ENCODE measurements around the gene ZBTB38.

DNA sequence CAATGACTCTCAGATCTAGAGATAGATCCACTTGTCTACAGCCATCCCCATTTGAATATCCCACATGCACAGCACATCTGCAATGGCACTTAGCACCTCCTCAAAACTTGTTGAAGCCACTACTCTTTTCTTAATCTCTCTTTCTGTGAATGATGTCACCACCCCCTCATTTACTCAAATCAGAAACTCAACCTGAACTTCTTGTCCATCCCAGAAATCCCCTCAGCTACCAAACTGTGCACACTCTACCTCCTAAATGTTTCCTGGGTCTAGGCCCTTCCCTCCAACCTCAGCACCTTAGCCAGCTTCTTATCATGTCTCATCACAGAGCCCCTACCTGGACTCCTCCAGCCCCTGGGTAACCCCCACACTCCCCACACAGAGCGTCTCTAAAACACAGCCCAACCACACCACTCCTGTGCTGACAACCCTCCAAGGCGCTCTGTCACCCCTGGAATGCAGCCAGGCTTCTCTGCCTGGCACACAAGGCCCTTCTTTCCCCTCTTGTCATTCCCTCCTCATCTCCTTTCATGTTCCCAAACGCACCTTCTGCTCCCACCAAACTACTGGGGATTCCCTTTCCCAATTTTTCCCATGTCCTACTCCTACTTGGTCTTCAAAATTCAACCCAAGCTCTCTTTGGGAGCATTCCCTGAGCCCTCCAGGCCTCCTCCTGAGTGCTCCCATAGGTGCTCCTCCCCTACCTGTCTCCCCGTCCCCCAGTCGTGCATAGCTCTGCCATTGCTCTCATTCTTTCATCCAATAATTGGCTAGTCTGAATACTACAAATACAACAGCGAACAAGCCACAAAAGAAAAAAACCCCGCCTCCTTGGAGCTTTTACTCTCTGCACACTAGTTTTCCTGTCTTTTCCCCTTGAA is 39.8 kb upstream of the ZBTB38 start:
- TF ChIP-seq, protein P1, sequence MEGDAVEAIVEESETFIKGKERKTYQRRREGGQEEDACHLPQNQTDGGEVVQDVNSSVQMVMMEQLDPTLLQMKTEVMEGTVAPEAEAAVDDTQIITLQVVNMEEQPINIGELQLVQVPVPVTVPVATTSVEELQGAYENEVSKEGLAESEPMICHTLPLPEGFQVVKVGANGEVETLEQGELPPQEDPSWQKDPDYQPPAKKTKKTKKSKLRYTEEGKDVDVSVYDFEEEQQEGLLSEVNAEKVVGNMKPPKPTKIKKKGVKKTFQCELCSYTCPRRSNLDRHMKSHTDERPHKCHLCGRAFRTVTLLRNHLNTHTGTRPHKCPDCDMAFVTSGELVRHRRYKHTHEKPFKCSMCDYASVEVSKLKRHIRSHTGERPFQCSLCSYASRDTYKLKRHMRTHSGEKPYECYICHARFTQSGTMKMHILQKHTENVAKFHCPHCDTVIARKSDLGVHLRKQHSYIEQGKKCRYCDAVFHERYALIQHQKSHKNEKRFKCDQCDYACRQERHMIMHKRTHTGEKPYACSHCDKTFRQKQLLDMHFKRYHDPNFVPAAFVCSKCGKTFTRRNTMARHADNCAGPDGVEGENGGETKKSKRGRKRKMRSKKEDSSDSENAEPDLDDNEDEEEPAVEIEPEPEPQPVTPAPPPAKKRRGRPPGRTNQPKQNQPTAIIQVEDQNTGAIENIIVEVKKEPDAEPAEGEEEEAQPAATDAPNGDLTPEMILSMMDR (IDR thresholded peaks at IDR 0.05): no peak
- TF ChIP-seq POLR2A (IDR thresholded peaks at IDR 0.05): no peak
